ENCODE measurements around the gene LIPE.

Gene LIPE

GRCh38 chr19:42443944-42444398 is 16.8 kb upstream of the LIPE start:
- DNase-seq (ENCODE audit: low read depth in 3 of 3), result no peak

GRCh38 chr19:42442833-42443232 is 15.6 kb upstream of the LIPE start, which contains the start of gene CXCL17:
CXCL17 (minus strand) TSS chr19:42442946; CDS start chr19:42442832, 114 bp downstream.
- DNase-seq (ENCODE audit: low read depth in 3 of 3), result no peak

DNA sequence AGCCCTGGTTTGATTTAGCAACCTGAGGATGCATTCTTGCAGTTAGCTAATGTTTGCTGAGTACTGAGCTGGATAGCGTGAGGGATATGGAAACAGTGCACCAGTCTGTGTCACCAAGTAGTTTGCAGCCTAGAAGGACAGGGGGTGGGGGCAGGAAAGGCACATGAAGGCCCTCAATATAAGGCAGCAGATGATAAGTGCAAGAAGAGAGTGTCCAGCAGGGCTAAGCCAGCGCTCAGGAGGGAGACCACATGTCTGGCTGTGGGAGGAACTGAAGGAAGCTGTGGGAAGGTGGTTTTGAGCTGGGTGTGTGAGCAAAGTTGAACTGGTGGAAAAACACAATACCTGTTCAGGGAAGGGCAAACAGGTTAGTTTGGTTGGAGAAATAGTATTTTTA is 13.9 kb upstream of the LIPE start:
- no peak for DNase-seq (ENCODE audit: low read depth in 3 of 3)

DNA sequence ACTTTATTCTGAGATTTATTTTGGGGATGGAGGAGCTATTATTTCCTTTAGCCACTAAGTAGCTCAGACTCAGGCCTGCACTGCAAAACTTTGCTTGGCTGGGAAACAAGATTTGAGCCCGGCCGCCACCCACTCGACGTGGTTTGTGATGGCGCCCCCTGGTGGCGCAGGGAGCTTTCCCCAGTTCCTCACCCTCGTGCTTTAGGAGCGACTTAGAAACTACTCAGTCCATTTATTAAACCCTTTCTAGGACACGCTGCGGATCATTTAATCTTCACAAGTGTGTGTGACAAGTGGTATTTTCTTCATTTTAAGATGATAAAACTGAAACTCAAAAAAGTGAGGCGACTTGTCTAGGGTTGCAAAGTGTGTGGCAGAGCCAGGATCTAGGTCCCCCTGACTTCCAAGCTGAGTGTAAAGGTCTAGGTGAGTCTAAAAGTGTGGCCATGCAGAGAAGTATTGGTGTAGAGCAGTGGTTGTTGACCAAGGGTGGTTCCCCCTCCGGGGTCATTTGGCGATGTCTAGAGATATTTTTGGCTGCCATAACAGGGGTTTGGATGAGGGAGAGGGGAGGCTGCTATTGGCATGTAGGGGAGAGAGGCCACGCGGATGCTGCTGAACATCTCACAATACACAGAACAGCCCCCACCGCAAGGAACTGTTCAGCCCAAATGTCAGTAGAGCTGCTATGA is 13.3 kb upstream of the LIPE start:
- DNase-seq (ENCODE audit: low read depth in 3 of 3), result peak; percentile 66 to 78 (median 67)

DNA sequence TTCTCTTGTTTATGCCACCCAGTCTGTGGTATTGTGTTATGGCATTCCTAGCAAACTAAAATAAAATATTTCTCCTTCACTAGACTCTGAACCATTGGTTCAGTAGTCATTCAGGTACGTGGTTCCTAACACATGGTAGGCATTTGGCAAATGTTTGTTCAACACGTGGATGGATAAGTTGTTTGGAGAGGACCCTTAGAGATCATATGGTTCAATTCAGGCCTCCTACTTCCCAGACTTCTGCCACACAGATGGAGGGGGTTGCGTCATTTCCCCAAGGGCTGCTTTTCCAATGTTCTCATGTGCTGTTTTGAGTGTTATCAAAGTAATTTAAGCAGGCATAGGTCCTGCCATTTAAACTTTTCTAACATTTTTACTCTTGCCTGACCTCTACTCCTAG is 8.8 kb upstream of the LIPE start:
- DNase-seq (ENCODE audit: low read depth in 3 of 3), result no peak

DNA sequence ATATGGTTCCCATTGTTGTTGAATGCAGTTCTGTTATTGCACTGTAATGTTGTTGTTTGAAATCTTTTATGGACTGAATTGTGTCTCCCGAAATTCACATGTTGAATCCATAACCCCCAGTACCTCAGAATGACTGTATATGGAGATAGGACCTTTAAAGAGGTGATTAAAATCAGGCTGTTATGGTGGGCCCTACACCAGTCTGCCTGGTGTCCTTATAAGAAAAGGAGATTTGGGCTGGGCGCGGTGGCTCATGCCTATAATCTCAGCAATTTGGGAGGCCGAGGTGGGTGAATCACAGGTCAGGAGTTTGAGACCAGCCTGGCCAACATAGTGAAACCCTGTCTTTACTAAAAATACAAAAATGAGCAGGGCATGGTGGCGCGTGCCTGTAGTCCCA is 8.1 kb upstream of the LIPE start:
- DNase-seq (ENCODE audit: low read depth in 3 of 3), result no peak

DNA sequence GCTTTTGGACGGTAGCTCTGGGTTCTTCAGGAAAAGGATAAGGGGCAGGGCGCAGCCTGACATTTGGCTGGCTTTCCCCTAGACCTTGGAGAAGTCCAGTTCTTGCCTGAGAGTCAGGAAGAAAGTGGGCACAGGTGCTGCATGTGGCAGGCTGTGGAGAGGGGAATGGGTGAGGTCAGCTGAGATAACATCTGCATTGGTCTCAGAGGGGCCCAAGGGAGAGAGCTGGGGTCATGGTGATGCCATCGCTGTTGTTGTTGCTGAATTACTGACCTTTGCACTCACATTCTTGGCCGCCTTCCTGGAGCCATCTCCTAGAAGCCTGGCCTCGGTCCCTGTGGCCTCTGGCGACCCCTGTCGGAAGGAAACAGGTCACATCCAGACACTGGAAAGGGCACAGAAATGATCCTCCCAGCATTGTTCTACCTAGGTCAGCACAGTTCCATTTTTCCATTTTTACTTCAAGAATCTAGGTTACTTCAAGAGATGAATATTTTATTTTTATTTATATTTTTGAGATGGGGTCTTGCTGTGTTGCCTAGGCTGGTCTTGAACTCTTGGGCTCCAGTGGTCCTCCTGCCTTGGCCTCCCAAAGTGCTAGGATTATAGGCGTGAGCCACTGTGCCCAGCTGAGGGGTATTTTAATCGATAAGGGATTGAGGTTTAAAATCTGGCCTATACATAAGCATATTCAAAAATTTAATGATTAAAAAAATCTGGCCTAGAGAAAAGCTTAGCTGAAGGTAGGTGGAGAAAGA is 6.5 kb upstream of the LIPE start:
- DNase-seq (ENCODE audit: low read depth in 3 of 3), result peak; percentile 19 to 62 (median 46)

- no peak for DNase-seq (ENCODE audit: low read depth in 3 of 3)
These were observed 4.3 kb upstream of the LIPE start for GRCh38 chr19:42431486-42431885.

- no peak for DNase-seq (ENCODE audit: low read depth in 3 of 3)
These were observed 1.5 kb upstream of the LIPE start for GRCh38 chr19:42428676-42429075.

- DNase-seq (ENCODE audit: low read depth in 3 of 3), result no peak
These were observed 545 bp downstream of the LIPE start for GRCh38 chr19:42426643-42427042.

- no peak for DNase-seq (ENCODE audit: low read depth in 3 of 3)
These were observed 2.5 kb downstream of the LIPE start for GRCh38 chr19:42424712-42425131.

DNA sequence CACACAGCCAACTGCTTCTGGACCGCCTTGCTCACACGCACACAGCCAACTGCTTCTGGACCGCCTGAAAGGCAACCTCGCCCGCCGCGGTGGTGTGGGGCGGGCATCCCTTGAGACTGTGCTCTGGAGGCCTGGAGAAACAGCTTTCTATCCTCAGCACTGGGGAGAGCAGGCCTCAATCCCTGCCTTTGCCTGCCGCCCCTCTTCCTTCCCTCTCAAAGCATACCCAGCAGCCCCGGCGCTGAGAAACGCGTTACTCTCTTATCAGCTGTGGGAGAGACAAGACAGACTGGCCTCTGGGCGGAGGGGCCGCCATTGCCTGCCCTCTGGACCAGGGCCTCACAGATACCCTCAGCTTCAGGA is 2.9 kb downstream of the LIPE start:
- no peak for DNase-seq (ENCODE audit: low read depth in 3 of 3)

DNA sequence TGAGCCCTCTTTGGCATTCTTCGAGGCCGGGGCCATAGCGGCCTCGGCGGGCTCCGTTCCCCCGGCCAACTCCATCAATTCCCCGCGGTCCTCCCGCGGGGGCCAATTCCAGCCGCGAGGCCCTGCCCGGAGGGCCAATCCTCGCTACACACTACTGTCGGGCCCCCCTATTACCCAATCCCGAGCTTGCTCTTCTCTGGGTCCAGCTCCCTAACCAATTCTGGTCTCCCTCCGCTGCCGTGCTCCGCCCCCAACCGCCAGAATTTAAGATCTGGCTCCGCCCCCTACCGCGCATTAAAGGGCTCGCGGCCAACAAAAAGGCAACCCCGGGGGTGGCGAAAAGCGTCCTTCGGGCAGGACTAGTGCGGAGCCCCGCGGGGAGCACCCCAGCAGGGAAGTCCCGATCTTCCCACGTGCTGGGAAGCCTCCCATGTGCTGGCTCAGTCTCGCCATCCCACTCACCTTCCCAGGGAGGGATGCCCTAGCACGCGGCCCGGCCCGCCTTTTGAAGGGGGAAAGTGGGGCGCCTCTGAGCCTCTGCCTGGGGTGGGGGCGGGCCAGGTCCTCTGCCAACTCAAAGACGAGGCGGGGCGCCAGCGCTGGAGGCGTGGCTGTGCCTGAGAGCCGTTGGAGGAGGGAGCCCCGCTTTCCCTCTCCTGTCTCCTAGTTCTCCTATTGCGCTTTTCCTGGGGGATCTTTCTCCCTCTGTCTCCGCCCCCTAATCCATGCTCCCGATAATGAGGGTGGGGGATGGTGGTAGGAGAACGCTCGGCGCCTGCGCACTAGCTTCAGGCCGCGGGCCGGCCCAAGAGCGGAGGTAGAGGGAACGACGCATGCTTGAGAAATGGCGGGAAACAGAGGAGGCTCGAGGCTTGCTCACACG is 3.5 kb downstream of the LIPE start:
- peak; percentile 85 to 93 (median 91) for DNase-seq (ENCODE audit: low read depth in 3 of 3)

- peak; percentile 18 to 32 (median 19) for DNase-seq (ENCODE audit: low read depth in 3 of 3)
These were observed 4.2 kb downstream of the LIPE start for GRCh38 chr19:42422901-42423461.

- DNase-seq (ENCODE audit: low read depth in 3 of 3), result no peak
These were observed 4.9 kb downstream of the LIPE start for GRCh38 chr19:42422092-42422900.

DNA sequence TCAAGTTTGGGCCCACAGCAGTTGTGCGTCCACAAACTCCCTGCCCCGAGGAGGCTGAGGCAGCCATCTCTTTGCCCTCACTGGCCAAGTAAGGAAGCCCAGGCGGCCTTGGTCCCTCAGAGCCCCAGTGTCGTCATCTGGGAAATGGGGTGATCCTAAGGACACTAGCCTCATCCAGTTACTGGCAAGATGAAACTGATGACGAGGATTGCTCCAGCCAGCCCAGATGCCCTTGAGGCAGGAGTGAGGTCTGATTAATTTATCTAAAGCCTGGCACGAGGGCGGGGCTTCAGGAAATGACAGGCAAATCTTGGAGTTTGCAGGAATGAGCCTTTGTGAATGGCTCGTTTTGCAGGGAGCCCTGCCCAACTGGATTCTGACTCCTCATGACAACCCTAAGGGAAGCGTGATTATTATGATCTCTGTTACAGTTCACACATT is 5.6 kb downstream of the LIPE start:
- DNase-seq (ENCODE audit: low read depth in 3 of 3), result no peak

- DNase-seq (ENCODE audit: low read depth in 3 of 3), result no peak
These were observed 6.1 kb downstream of the LIPE start for GRCh38 chr19:42421101-42421500.

GRCh38 chr19:42420055-42420544 is 7.1 kb downstream of the LIPE start:
- peak; percentile 52 to 74 (median 58) for DNase-seq (ENCODE audit: low read depth in 3 of 3)

DNA sequence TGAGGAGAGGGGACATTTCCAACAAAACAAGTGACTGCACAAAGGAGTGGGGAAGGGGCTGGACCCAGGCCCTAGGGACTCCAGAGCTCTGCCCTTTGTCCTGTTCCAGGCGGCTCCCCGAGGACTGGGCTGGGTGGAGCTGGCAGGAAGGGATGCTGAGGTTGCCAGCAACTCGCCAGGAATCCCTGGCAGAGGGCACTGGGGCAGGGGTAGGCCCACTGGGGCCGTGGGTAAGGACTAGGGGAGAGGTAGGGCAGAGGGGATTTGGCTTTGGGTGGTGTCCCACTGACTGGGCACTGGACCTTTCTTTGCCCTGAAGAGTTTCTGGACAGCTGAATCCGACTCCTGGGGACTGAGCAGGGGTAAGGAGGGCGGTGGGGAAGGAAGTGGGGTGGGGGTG is 7.9 kb downstream of the LIPE start:
- no peak for DNase-seq (ENCODE audit: low read depth in 3 of 3)

GRCh38 chr19:42412661-42413076 is 14.5 kb downstream of the LIPE start:
- no peak for DNase-seq (ENCODE audit: low read depth in 3 of 3)

DNA sequence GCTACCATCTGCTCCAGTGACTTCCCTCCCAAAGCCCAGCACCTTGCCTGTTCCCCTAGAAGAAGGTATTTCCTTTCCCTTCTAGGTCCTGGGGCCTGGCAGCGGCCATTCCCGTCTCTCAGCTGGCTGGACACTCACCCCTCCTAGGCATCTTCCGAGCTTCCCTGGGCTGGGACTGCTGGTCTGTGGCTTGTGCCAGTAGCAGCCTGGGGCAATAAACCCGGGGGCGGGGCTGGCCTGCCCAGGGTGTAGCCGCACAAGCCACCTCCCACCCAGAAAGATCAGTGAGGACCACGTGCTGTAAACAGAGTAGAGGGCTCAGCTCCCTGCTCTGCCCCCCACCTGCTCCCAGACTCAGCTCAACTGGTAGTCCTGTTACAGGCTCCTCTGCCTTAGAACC is 15.0 kb downstream of the LIPE start:
- no peak for DNase-seq (ENCODE audit: low read depth in 3 of 3)
